NCI-H345 treated with DMSO at 0.1 percent for 48 hours (cell line): ENCODE measurements around the gene YPEL3.
"Not testable (repeated sequence)": the region's sequence is repeated elsewhere in the genome, so short reads cannot be mapped to it uniquely, and the experiment has no call there.

Source experiments
- DNase-seq: peaks from one replicate; lab custom pipeline; 2025; ENCODE audit not compliant: unreplicated experiment; lab: John Stamatoyannopoulos, UW

Gene YPEL3

GRCh38 chr16:30096105-30096861 lies at the start of gene YPEL3:
YPEL3 (minus strand) TSS chr16:30096213; CDS start chr16:30095482, 731 bp downstream.
- peak; percentile 70 for DNase-seq

GRCh38 chr16:30145657-30146056 lies 49.6 kb upstream of the YPEL3 start:
- DNase-seq, result no peak

- DNase-seq, result no peak
Observed at GRCh38 chr16:30144917-30145316, 48.9 kb upstream of the YPEL3 start.

GRCh38 chr16:30144017-30144416 lies 48.0 kb upstream of the YPEL3 start:
- DNase-seq, result no peak

- DNase-seq, result no peak
Observed at GRCh38 chr16:30143347-30143702, 47.3 kb upstream of the YPEL3 start.

- DNase-seq, result no peak
Observed at GRCh38 chr16:30142672-30143346, 46.8 kb upstream of the YPEL3 start.

GRCh38 chr16:30141750-30142149 lies 45.7 kb upstream of the YPEL3 start:
- DNase-seq, result no peak

- DNase-seq, result peak; percentile 81
Observed at GRCh38 chr16:30139583-30140481, 43.8 kb upstream of the YPEL3 start.

GRCh38 chr16:30137897-30138296 lies 41.9 kb upstream of the YPEL3 start:
- no peak for DNase-seq

- no peak for DNase-seq
Observed at GRCh38 chr16:30136971-30137605, 41.1 kb upstream of the YPEL3 start.

- no peak for DNase-seq
Observed at GRCh38 chr16:30132591-30132990, 36.6 kb upstream of the YPEL3 start.

GRCh38 chr16:30131869-30132475 lies 36.0 kb upstream of the YPEL3 start:
- peak; percentile 88 for DNase-seq

GRCh38 chr16:30127993-30128392 lies 32.0 kb upstream of the YPEL3 start:
- DNase-seq, result no peak

GRCh38 chr16:30125690-30126089 lies 29.7 kb upstream of the YPEL3 start:
- DNase-seq, result not testable (repeated sequence)

- DNase-seq, result no peak
Observed at GRCh38 chr16:30124985-30125379, 29.0 kb upstream of the YPEL3 start.

- no peak for DNase-seq
Observed at GRCh38 chr16:30122604-30123160, 26.7 kb upstream of the YPEL3 start.

GRCh38 chr16:30121741-30122571 lies 25.9 kb upstream of the YPEL3 start:
- DNase-seq, result no peak

GRCh38 chr16:30120340-30121105 lies 24.5 kb upstream of the YPEL3 start:
- DNase-seq, result no peak

GRCh38 chr16:30119428-30119827 lies 23.4 kb upstream of the YPEL3 start:
- no peak for DNase-seq
